Hepatocyte (in vitro differentiated cells): ENCODE results near the gene PLEKHG3. TPM values are rescaled to one million over a fixed set of nuclear protein-coding genes. Genes with fewer than 3 reads are reported as not detected.

Experiments used
- DNase-seq: peaks from one replicate; pipeline ENCODE4 v3.0.0-alpha.2; 2016; ENCODE audit warnings: low spot score
- H2AFZ ChIP-seq: fragments of 200-600 bp; sonication (generic); 2 replicates; pipeline ENCODE4 v1.6.0; 2016; ENCODE audit warnings: antibody characterized with exemption, mild to moderate bottlenecking
- H3K27ac ChIP-seq: fragments of 200-600 bp; sonication (generic); 2 replicates; pipeline ENCODE4 v1.5.1; 2016; ENCODE audit warnings: mild to moderate bottlenecking
- H3K27me3 ChIP-seq: fragments of 200-600 bp; sonication (generic); 2 replicates; pipeline ENCODE4 v1.6.1; 2016
- H3K36me3 ChIP-seq: fragments of 200-600 bp; sonication (generic); replicated peaks from 2 replicates; pipeline ENCODE4 v1.5.1; 2016; ENCODE audit warnings: low read depth; ENCODE audit not compliant: insufficient read depth
- H3K4me1 ChIP-seq: fragments of 200-600 bp; sonication (generic); 2 replicates; pipeline ENCODE4 v1.5.1; 2016; ENCODE audit warnings: mild to moderate bottlenecking, moderate library complexity; ENCODE audit not compliant: insufficient read depth
- H3K4me2 ChIP-seq: fragments of 200-600 bp; sonication (generic); 2 replicates; pipeline ENCODE4 v1.6.0; 2016
- H3K4me3 ChIP-seq: fragments of 200-600 bp; sonication (generic); 2 replicates; pipeline ENCODE4 v1.5.1; 2016; ENCODE audit warnings: mild to moderate bottlenecking
- H3K79me2 ChIP-seq: fragments of 200-600 bp; sonication (generic); 2 replicates; pipeline ENCODE4 v1.6.0; 2017; ENCODE audit warnings: mild to moderate bottlenecking
- H3K9me2 ChIP-seq: fragments of 200-600 bp; sonication (generic); replicated peaks from 2 replicates; pipeline ENCODE4 v1.6.0; 2017; ENCODE audit warnings: mild to moderate bottlenecking; ENCODE audit not compliant: insufficient read depth
- H3K9me3 ChIP-seq: fragments of 200-600 bp; sonication (generic); 2 replicates; pipeline ENCODE4 v1.5.1; 2016; ENCODE audit warnings: low read depth, mild to moderate bottlenecking
- H4K20me1 ChIP-seq: fragments of 200-600 bp; sonication (generic); 2 replicates; pipeline ENCODE4 v1.6.0; 2016; ENCODE audit warnings: mild to moderate bottlenecking; ENCODE audit not compliant: insufficient read depth, poor library complexity, severe bottlenecking
- EZH2 ChIP-seq: fragments of 200-600 bp; sonication (generic); IDR thresholded peaks from 2 replicates; pipeline ENCODE4 v1.6.1; 2016; ENCODE audit warnings: antibody characterized with exemption, mild to moderate bottlenecking, borderline replicate concordance
- EZH2phosphoT487 ChIP-seq: fragments of 200-600 bp; sonication (generic); IDR thresholded peaks from one replicate; pipeline ENCODE4 v1.6.1; 2018; ENCODE audit warnings: antibody characterized with exemption, mild to moderate bottlenecking, low read depth, moderate library complexity; ENCODE audit not compliant: unreplicated experiment, severe bottlenecking
- WGBS: methylation state at CpG from one replicate; pipeline ENCODE4 v1.1.6; 2016; ENCODE audit warnings: low lambda C conversion rate; ENCODE audit errors: missing lambda C conversion rate; 5-methylcytosine and 5-hydroxymethylcytosine counted together
- polyA plus RNA-seq: library from polyadenylated mRNA; unstranded; fragments of >200 nt; fragmentation: Nextera tagmentation; extraction: Ambion mirVana; gene quantifications from 2 replicates; pipeline ENCODE4 v1.2.1, GENCODE V29; 2016
- total RNA-seq: library from RNA; depleted of rRNA; stranded (reverse); fragments of >200 nt; gene quantifications from 2 replicates; pipeline ENCODE4 v1.2.3, GENCODE V29; 2014
- TF ChIP-seq, protein P1 (sequence below): fragments of 200-600 bp; sonication (generic); IDR thresholded peaks from 2 replicates; pipeline ENCODE4 v1.5.1; 2016; ENCODE audit warnings: antibody characterized with exemption, mild to moderate bottlenecking; ENCODE audit not compliant: poor library complexity

Gene PLEKHG3
- total and polyA plus RNA-seq, 2 experiments from 2014 or later: 42.7 to 54.2 TPM

DNA sequence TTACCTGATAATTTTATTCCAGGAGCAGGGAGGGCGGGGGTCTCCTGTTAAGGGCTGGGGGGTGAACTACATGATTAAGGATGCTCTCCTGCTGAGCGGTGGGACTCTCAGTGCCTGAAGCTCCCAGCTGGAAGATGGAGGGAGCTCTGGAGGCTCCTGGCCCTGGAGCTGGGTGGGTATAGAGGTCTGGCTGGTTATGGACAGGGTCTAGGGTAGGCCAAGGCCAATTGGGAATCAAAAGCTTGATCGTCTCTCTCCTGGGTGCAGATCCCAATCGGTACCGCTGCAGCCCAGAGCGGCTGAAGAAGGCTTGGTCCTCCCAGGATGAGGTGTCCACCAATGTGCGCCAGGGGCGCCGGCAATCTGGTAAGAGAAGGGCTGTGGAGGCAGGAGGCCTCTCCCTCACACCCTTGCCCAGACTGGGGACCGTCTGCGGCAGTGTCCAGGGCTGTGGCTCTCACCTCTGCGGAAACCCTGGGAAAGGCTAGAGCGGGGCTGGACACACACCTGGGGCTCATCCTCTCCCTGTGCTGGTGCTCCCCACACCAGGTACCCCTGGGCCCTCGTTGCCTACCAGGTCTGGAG lies 28.4 kb downstream of the PLEKHG3 start:
- TF ChIP-seq, protein P1, sequence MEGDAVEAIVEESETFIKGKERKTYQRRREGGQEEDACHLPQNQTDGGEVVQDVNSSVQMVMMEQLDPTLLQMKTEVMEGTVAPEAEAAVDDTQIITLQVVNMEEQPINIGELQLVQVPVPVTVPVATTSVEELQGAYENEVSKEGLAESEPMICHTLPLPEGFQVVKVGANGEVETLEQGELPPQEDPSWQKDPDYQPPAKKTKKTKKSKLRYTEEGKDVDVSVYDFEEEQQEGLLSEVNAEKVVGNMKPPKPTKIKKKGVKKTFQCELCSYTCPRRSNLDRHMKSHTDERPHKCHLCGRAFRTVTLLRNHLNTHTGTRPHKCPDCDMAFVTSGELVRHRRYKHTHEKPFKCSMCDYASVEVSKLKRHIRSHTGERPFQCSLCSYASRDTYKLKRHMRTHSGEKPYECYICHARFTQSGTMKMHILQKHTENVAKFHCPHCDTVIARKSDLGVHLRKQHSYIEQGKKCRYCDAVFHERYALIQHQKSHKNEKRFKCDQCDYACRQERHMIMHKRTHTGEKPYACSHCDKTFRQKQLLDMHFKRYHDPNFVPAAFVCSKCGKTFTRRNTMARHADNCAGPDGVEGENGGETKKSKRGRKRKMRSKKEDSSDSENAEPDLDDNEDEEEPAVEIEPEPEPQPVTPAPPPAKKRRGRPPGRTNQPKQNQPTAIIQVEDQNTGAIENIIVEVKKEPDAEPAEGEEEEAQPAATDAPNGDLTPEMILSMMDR: no peak
- TF ChIP-seq EZH2phosphoT487: no peak
- TF ChIP-seq EZH2: no peak
- no peaks in the 10 kb centered on the region for H3K9me3 ChIP-seq
- H4K20me1 ChIP-seq: no peaks in the 10 kb centered on the region
- peaks cover 11% of the 10 kb centered on the region for H3K4me1 ChIP-seq
- H3K4me3 ChIP-seq: no peak overlapping the region
- WGBS: 97% methylated on average over 13 of the region's 14 CpGs
- no peaks in the 10 kb centered on the region for H3K36me3 ChIP-seq
- no peak overlapping the region for H3K4me2 ChIP-seq
- H3K9me2 ChIP-seq: no peaks in the 10 kb centered on the region
- no peak for DNase-seq
- no peak overlapping the region for H3K27ac ChIP-seq
- peaks cover 48% of the 10 kb centered on the region for H3K79me2 ChIP-seq
- no peaks in the 10 kb centered on the region for H3K27me3 ChIP-seq
- H2AFZ ChIP-seq: no peak overlapping the region

DNA sequence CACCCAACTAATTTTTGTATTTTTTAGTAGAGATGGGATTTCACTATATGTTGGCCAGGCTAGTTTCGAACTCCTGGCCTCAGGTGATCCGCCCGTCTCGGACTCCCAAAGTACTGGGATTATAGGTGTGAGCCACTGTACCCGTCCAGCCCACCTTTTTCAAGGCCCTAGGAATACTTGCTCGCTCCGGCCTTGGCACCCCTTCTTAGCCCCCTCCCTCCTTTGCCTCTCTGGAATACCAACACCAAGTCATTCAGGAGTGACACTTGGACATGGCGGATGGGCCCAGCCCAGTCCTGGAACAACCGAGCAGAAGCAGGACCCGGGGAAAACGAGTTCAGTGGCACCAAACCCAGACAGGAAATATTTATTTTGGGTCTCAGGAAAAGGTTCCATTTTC lies 29.1 kb downstream of the PLEKHG3 start:
- DNase-seq: no peak
- Histone ChIP-seq H3K9me3 (no peaks in the 10 kb centered on the region), H3K27me3 (no peaks in the 10 kb centered on the region), H3K4me1 (peaks cover 11% of the 10 kb centered on the region), H3K27ac (no peak overlapping the region), H3K4me3 (no peak overlapping the region), H3K4me2 (no peak overlapping the region), H3K36me3 (no peaks in the 10 kb centered on the region), H4K20me1 (no peaks in the 10 kb centered on the region), H3K9me2 (no peaks in the 10 kb centered on the region), H2AFZ (no peak overlapping the region), H3K79me2 (peaks cover 41% of the 10 kb centered on the region)
- WGBS: 97% methylated on average over 11 of the region's 11 CpGs
- TF ChIP-seq, protein P1: no peak
- TF ChIP-seq EZH2phosphoT487: no peak
- no peak for TF ChIP-seq EZH2

- H3K27ac ChIP-seq: no peak overlapping the region
- TF ChIP-seq, protein P1: no peak
- no peak for TF ChIP-seq EZH2
- TF ChIP-seq EZH2phosphoT487: no peak
- no peaks in the 10 kb centered on the region for H3K9me2 ChIP-seq
- H3K36me3 ChIP-seq: no peaks in the 10 kb centered on the region
- no peak overlapping the region for H3K4me2 ChIP-seq
- no peaks in the 10 kb centered on the region for H4K20me1 ChIP-seq
- H2AFZ ChIP-seq: no peak overlapping the region
- no peaks in the 10 kb centered on the region for H3K27me3 ChIP-seq
- 83% methylated on average over 1 of the region's 1 CpG for WGBS
- H3K9me3 ChIP-seq: no peaks in the 10 kb centered on the region
- no peak overlapping the region for H3K4me3 ChIP-seq
- H3K4me1 ChIP-seq: peaks cover 11% of the 10 kb centered on the region
- no peak for DNase-seq
- peaks cover 36% of the 10 kb centered on the region for H3K79me2 ChIP-seq
Observed at GRCh38 chr14:64733899-64734298, 29.7 kb downstream of the PLEKHG3 start.
